Astrocyte (in vitro differentiated cells and primary cell): ENCODE results near the gene ZGPAT. TPM values are rescaled to one million over a fixed set of nuclear protein-coding genes. Genes with fewer than 3 reads are reported as not detected.

Experiments
- DNase-seq: peaks from one replicate; pipeline ENCODE4 v3.0.0-alpha.2; 2010; ENCODE audit warnings: low read depth
- FAIRE-seq: peaks from 2 replicates; lab custom pipeline; 2011; peaks lifted over from hg19 to GRCh38; lab: Jason Lieb, UNC
- H2AFZ ChIP-seq: 2 replicates; pipeline ENCODE4 v1.6.0; 2012; ENCODE audit warnings: low read depth, low read length, inconsistent platforms
- H3K27ac ChIP-seq: 2 replicates; pipeline ENCODE4 v1.5.1; 2011; ENCODE audit warnings: low read depth, low read length, inconsistent platforms
- H3K27me3 ChIP-seq: 2 replicates; pipeline ENCODE4 v1.6.0; 2011; ENCODE audit warnings: low read length, inconsistent platforms; ENCODE audit not compliant: insufficient read depth
- H3K36me3 ChIP-seq: 2 replicates; pipeline ENCODE4 v1.5.1; 2011; ENCODE audit warnings: low read length, inconsistent platforms; ENCODE audit not compliant: insufficient read depth
- H3K4me1 ChIP-seq: 2 replicates; pipeline ENCODE4 v1.5.1; 2011; ENCODE audit warnings: low read length, inconsistent platforms; ENCODE audit not compliant: insufficient read depth
- H3K4me2 ChIP-seq: 2 replicates; pipeline ENCODE4 v1.6.0; 2012; ENCODE audit warnings: low read length, inconsistent platforms
- H3K4me3 ChIP-seq: 2 replicates; pipeline ENCODE4 v1.5.1; 2011; ENCODE audit warnings: low read depth, mild to moderate bottlenecking, low read length, inconsistent platforms; ENCODE audit not compliant: insufficient read depth
- H3K79me2 ChIP-seq: 2 replicates; pipeline ENCODE4 v1.6.0; 2012; ENCODE audit warnings: mild to moderate bottlenecking, low read length, inconsistent platforms; ENCODE audit not compliant: insufficient read depth
- H3K9ac ChIP-seq: 2 replicates; pipeline ENCODE4 v1.6.0; 2012; ENCODE audit warnings: mild to moderate bottlenecking, low read length, inconsistent platforms
- H3K9me3 ChIP-seq: 2 replicates; pipeline ENCODE4 v1.5.1; 2012; ENCODE audit warnings: low read depth, mild to moderate bottlenecking, low read length, inconsistent platforms; ENCODE audit not compliant: insufficient read depth
- H4K20me1 ChIP-seq: 2 replicates; pipeline ENCODE4 v1.6.0; 2012; ENCODE audit warnings: low read length, inconsistent platforms; ENCODE audit not compliant: insufficient read depth
- H3K27ac Mint-ChIP-seq: one replicate; pipeline ENCODE4 v1.8.0; 2021; ENCODE audit warnings: mild to moderate bottlenecking, mixed read lengths; ENCODE audit not compliant: unreplicated experiment
- H3K27me3 Mint-ChIP-seq: one replicate; pipeline ENCODE4 v1.8.0; 2021; ENCODE audit warnings: low read depth, mixed read lengths; ENCODE audit not compliant: unreplicated experiment
- H3K36me3 Mint-ChIP-seq: one replicate; pipeline ENCODE4 v1.8.0; 2021; ENCODE audit warnings: low read depth, mixed read lengths; ENCODE audit not compliant: unreplicated experiment
- H3K4me1 Mint-ChIP-seq: one replicate; pipeline ENCODE4 v1.8.0; 2021; ENCODE audit warnings: low read depth, mixed read lengths; ENCODE audit not compliant: unreplicated experiment
- H3K4me3 Mint-ChIP-seq: one replicate; pipeline ENCODE4 v1.8.0; 2021; ENCODE audit warnings: mild to moderate bottlenecking, moderate library complexity, mixed read lengths; ENCODE audit not compliant: unreplicated experiment
- H3K9me3 Mint-ChIP-seq: one replicate; pipeline ENCODE4 v1.8.0; 2021; ENCODE audit warnings: mild to moderate bottlenecking, mixed read lengths; ENCODE audit not compliant: unreplicated experiment
- CTCF ChIP-seq: IDR thresholded peaks from 2 replicates; pipeline ENCODE4 v1.5.1; 2011; ENCODE audit warnings: low read depth, mild to moderate bottlenecking, inconsistent platforms, low read length, moderate library complexity; ENCODE audit not compliant: insufficient read depth
- EZH2 ChIP-seq: IDR thresholded peaks from 2 replicates; pipeline ENCODE4 v1.6.1; 2012; ENCODE audit warnings: mild to moderate bottlenecking, low read length, inconsistent platforms; ENCODE audit not compliant: insufficient read depth
- total RNA-seq: library from RNA; stranded (reverse); gene quantifications from 2 replicates; pipeline ENCODE4 v1.2.1, GENCODE V29; 2021

The ZGPAT gene
- total RNA-seq, 1 donor from 2014 or later = 24.8 TPM

- Histone ChIP-seq H3K9me3 (no peaks in the 10 kb centered on the region), H3K27ac (no peak overlapping the region), H3K36me3 (no peaks in the 10 kb centered on the region), H3K4me2 (no peak overlapping the region), H3K27me3 (no peaks in the 10 kb centered on the region), H3K79me2 (peaks cover 16% of the 10 kb centered on the region), H3K4me1 (peaks cover 15% of the 10 kb centered on the region), H3K9ac (no peak overlapping the region), H2AFZ (no peak overlapping the region), H3K4me3 (no peak overlapping the region), H4K20me1 (peaks cover 52% of the 10 kb centered on the region)
- no peaks in the 10 kb centered on the region for H3K9me3 Mint-ChIP-seq
- TF ChIP-seq CTCF (no peak), EZH2 (no peak)
- DNase-seq (no peak), FAIRE-seq (no peak)
- no peaks in the 10 kb centered on the region for H3K4me1 Mint-ChIP-seq
- H3K27me3 Mint-ChIP-seq = no peaks in the 10 kb centered on the region
- no peak overlapping the region for H3K4me3 Mint-ChIP-seq
- H3K27ac Mint-ChIP-seq = no peak overlapping the region
- peaks cover 12% of the 10 kb centered on the region for H3K36me3 Mint-ChIP-seq
These were observed 29.3 kb downstream of the ZGPAT start for GRCh38 chr20:63736893-63737694.

- FAIRE-seq (no peak), DNase-seq (no peak)
- Mint-ChIP-seq H3K36me3 (peaks cover 12% of the 10 kb centered on the region), H3K4me3 (no peak overlapping the region), H3K27ac (no peak overlapping the region), H3K4me1 (no peaks in the 10 kb centered on the region), H3K27me3 (no peaks in the 10 kb centered on the region), H3K9me3 (no peaks in the 10 kb centered on the region)
- H3K9ac ChIP-seq = no peak overlapping the region
- H3K36me3 ChIP-seq = no peaks in the 10 kb centered on the region
- H3K4me2 ChIP-seq = no peak overlapping the region
- no peak overlapping the region for H3K4me3 ChIP-seq
- TF ChIP-seq EZH2 = no peak
- TF ChIP-seq CTCF = no peak
- H3K9me3 ChIP-seq = no peaks in the 10 kb centered on the region
- peaks cover 47% of the 10 kb centered on the region for H4K20me1 ChIP-seq
- H3K79me2 ChIP-seq = peaks cover 12% of the 10 kb centered on the region
- H3K27ac ChIP-seq = no peak overlapping the region
- H3K27me3 ChIP-seq = no peaks in the 10 kb centered on the region
- no peak overlapping the region for H2AFZ ChIP-seq
- H3K4me1 ChIP-seq = peaks cover 15% of the 10 kb centered on the region
These were observed 29.8 kb downstream of the ZGPAT start for GRCh38 chr20:63737695-63737944.

GRCh38 chr20:63737945-63738686 is 30.3 kb downstream of the ZGPAT start:
- peaks cover 42% of the 10 kb centered on the region for H4K20me1 ChIP-seq
- TF ChIP-seq CTCF (no peak), EZH2 (no peak)

More at GRCh38 chr20:63737945-63738686, 30.3 kb downstream of the ZGPAT start:
- Histone ChIP-seq H3K4me3 (no peak overlapping the region), H3K36me3 (no peaks in the 10 kb centered on the region), H2AFZ (no peak overlapping the region), H3K4me2 (no peak overlapping the region), H3K79me2 (peaks cover 8% of the 10 kb centered on the region), H3K9me3 (no peaks in the 10 kb centered on the region), H3K27me3 (no peaks in the 10 kb centered on the region), H3K27ac (no peak overlapping the region), H3K4me1 (peaks cover 15% of the 10 kb centered on the region), H3K9ac (no peak overlapping the region)
- Mint-ChIP-seq H3K4me3 (no peak overlapping the region), H3K27ac (no peak overlapping the region), H3K27me3 (no peaks in the 10 kb centered on the region), H3K4me1 (no peaks in the 10 kb centered on the region), H3K36me3 (peaks cover 12% of the 10 kb centered on the region), H3K9me3 (no peaks in the 10 kb centered on the region)
- FAIRE-seq = no peak
- no peak for DNase-seq
